Gastroesophageal sphincter (tissue), 4 donors: ENCODE measurements around the gene TUBAL3. TPM values are rescaled to one million over a fixed set of nuclear protein-coding genes. Genes with fewer than 3 reads are reported as not detected.
A peak's percentile ranks its signal among the peaks of the same experiment; 100 is the strongest.

Source experiments
- ATAC-seq: fragments of 150-250 bp; one replicate; pipeline ENCODE4 v1.9.1; 2016; ENCODE audit warnings: mild to moderate bottlenecking, moderate library complexity
- H3K27ac ChIP-seq, 4 donors: fragments of 200-600 bp; sonication (generic) in 3 of 4; 1 replicate in 3 of 4; 2 replicates in 1 of 4; pipeline ENCODE4 v1.5.1; 2016 to 2019
- H3K27me3 ChIP-seq: fragments of 200-600 bp; sonication (generic); one replicate; pipeline ENCODE4 v1.5.1; 2019
- H3K36me3 ChIP-seq, 2 donors: fragments of 200-600 bp; sonication (generic); one replicate each; pipeline ENCODE4 v1.5.1; 2019; ENCODE audit warnings: control low read depth in 1 of 2
- H3K4me1 ChIP-seq, 3 donors: fragments of 200-600 bp; sonication (generic); 1 replicate in 2 of 3; 2 replicates in 1 of 3; pipeline ENCODE4 v1.5.1; 2016 to 2019; ENCODE audit warnings: control low read depth in 2 of 3
- H3K4me3 ChIP-seq, 2 donors: fragments of 200-600 bp; sonication (generic); one replicate each; pipeline ENCODE4 v1.5.1; 2019; ENCODE audit warnings: mild to moderate bottlenecking in 1 of 2, moderate library complexity in 1 of 2
- H3K9me3 ChIP-seq, 3 donors: fragments of 200-600 bp; sonication (generic); one replicate each; pipeline ENCODE4 v1.5.1; 2017 to 2019; ENCODE audit warnings: control low read depth in 2 of 3
- CTCF ChIP-seq, 4 experiments: fragments of 200-600 bp in 2 of 4; fragments of 450-650 bp in 2 of 4; sonication (generic) in 1 of 4; IDR thresholded peaks; one replicate each; pipeline ENCODE4 v1.5.1; 2017 to 2019; ENCODE audit warnings: antibody characterized with exemption in 4 of 4, mild to moderate bottlenecking in 2 of 4, moderate library complexity in 2 of 4
- EP300 ChIP-seq: sonication (generic); formaldehyde crosslinking; IDR thresholded peaks from one replicate; pipeline ENCODE4 v1.6.1; 2017; ENCODE audit warnings: antibody characterized with exemption, mild to moderate bottlenecking
- POLR2A ChIP-seq, 2 donors: fragments of 450-650 bp; IDR thresholded peaks; one replicate each; pipeline ENCODE4 v1.6.1; 2017; ENCODE audit warnings: antibody characterized with exemption in 2 of 2, mild to moderate bottlenecking in 2 of 2, moderate library complexity in 1 of 2
- POLR2AphosphoS5 ChIP-seq: sonication (generic); formaldehyde crosslinking; IDR thresholded peaks from one replicate; pipeline ENCODE4 v1.6.1; 2017; ENCODE audit warnings: antibody characterized with exemption
- WGBS, 2 donors: methylation state at CpG; one replicate each; pipeline ENCODE4 v1.1.5; 2018; ENCODE audit warnings: low coverage in 1 of 2; 5-methylcytosine and 5-hydroxymethylcytosine counted together
- total RNA-seq, 4 donors: library from RNA; depleted of rRNA; stranded (reverse); fragments of >200 nt; gene quantifications; one replicate each; pipeline ENCODE4 v1.1.0, GENCODE V29; 2016

Gene TUBAL3
- total RNA-seq, 4 donors from 2014 or later: 0.62 to 2.0 TPM; not detected in 2

DNA sequence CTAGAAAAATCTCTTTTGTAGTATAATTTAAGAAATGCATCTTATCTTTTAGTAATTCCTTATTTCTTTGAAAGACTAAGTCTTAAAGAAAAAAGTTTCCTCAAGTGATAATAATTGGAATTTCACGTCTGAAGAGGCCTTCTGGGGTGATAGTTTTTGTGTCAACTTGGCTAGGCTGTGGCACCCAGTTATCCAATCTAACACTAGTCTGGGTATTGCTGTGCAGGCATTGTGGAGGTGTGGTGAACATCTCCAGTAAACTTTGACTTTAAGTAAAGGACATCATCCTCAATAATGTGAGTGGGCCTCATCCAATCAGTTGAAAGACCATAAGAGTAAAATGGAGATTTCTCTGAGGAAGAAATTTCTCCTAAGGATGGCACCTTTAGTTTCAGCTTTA, 2.3 kb upstream of the TUBAL3 start:
- H3K9me3 ChIP-seq: no peaks in the 10 kb centered on the region
- TF ChIP-seq POLR2A (IDR thresholded peaks at IDR 0.05): no peak
- no peak for TF ChIP-seq CTCF (IDR thresholded peaks at IDR 0.05)
- H3K4me1 ChIP-seq: peaks cover 0 to 2% (median 0%) of the 10 kb centered on the region in 3 donors
- no peaks in the 10 kb centered on the region for H3K36me3 ChIP-seq
- no peak overlapping the region for H3K27ac ChIP-seq
- no peaks in the 10 kb centered on the region for H3K27me3 ChIP-seq
- 47 to 62% methylated on average over 1 of the region's 1 CpG for WGBS, 2 donors
- ATAC-seq: no peak
- H3K4me3 ChIP-seq: no peak overlapping the region

DNA sequence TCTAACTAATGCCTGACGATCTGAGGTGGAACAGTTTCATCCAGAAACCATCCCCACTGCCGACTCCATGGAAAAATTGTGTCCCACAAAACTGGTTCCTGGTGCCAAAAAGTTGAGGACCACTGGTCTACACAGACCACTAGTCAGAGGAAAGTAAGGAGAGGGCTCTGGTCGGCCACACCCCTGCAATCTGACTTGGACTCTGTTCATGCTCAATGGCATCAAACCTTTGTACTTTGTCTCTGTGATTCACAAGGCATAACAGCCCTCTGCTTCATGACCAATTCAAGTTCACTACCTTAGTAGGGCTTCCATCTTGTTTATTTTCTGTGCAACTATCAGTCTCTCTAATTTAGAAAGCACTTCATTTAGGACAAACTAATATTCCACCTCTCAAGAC, 1.8 kb downstream of the TUBAL3 start:
- Histone ChIP-seq H3K9me3 (no peaks in the 10 kb centered on the region), H3K27me3 (no peaks in the 10 kb centered on the region), H3K36me3 (no peaks in the 10 kb centered on the region), H3K4me1 (no peaks in the 10 kb centered on the region), H3K4me3 (no peak overlapping the region), H3K27ac (peak overlapping the region in 1 of 4 donors; percentile 41)
- no peak for TF ChIP-seq POLR2A (IDR thresholded peaks at IDR 0.05)
- no peak for TF ChIP-seq EP300
- no peak for TF ChIP-seq POLR2AphosphoS5
- TF ChIP-seq CTCF (IDR thresholded peaks at IDR 0.05): no peak
- no peak for ATAC-seq
- 76 to 80% methylated on average over 2 to 3 of the region's 3 CpGs for WGBS, 2 donors

- WGBS, 2 donors: 52 to 63% methylated on average over 7 to 8 of the region's 9 CpGs
- ATAC-seq: no peak
- H3K27ac ChIP-seq: no peak overlapping the region
These were observed 4.0 kb downstream of the TUBAL3 start for GRCh38 chr10:5400468-5401240.

DNA sequence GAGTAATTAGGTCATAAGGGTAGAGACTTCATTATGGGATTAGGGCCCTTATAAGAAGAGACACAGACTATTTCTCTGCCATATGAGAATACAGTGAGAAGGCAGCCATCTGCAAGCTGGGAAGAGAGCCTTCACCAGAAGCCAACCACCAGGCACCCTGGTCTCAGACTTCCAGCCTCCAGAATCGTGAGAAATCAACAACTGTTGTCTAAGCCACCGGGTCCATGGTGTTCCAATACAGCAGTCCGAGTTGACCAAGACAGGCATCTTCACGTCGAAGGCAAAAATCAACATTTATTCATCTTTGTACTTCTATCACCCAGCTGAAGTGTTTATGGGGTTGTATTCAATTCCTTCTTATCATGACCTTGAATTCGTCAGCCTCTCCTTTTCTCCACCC, 5.3 kb downstream of the TUBAL3 start:
- no peaks in the 10 kb centered on the region for H3K36me3 ChIP-seq
- WGBS, 2 donors: 70 to 86% methylated on average over 5 of the region's 6 CpGs
- H3K4me3 ChIP-seq: no peak overlapping the region
- no peaks in the 10 kb centered on the region for H3K9me3 ChIP-seq
- no peak overlapping the region for H3K27ac ChIP-seq
- no peak for TF ChIP-seq CTCF (IDR thresholded peaks at IDR 0.05)
- TF ChIP-seq EP300: no peak
- no peak for TF ChIP-seq POLR2AphosphoS5
- no peak for TF ChIP-seq POLR2A (IDR thresholded peaks at IDR 0.05)
- ATAC-seq: no peak
- no peaks in the 10 kb centered on the region for H3K27me3 ChIP-seq
- peaks cover 0 to 7% (median 0%) of the 10 kb centered on the region in 3 donors for H3K4me1 ChIP-seq

More at GRCh38 chr10:5400468-5401240, 4.0 kb downstream of the TUBAL3 start:
- Histone ChIP-seq H3K36me3 (no peaks in the 10 kb centered on the region), H3K4me3 (no peak overlapping the region), H3K4me1 (peaks cover 0 to 7% (median 0%) of the 10 kb centered on the region in 3 donors), H3K9me3 (no peaks in the 10 kb centered on the region), H3K27me3 (no peaks in the 10 kb centered on the region)
- TF ChIP-seq EP300 (no peak), POLR2AphosphoS5 (peak; percentile 92)

DNA sequence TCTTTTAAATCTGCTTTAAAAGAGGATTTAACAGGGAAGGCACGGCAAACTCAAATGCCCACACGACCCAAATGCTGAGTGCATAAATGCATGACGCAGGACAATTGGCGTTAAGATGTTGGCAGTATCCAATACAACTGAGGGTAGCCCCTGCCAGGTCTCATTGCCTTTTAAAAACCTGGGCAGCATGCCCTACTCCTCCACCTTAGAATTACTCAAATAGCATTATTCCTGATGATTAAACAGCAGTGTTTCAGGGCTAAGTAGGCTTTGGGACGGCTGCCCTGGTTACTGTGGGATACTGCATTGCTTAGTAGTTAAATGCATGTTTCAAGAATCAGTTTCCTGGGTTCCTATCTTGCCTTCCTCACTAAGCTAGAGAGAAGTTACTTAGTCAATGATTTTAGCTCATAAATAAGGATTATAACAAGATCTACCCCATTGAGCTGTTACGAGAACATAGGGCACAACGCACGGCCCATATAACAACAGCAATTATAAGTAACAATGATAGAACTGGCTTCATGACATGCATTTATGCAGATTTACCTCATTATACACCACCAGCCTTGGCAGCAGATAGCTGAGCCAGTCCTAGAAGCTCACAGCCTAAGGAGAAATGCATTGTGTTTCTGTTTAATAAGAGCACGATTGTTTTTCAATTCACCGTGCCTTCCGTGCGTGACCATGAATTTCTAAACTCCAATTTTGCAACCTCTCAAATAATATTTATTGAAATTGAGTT, 7.9 kb downstream of the TUBAL3 start:
- peak overlapping the region in 1 of 4 donors; percentile 46 for H3K27ac ChIP-seq
- ATAC-seq: no peak
- 50 to 65% methylated on average over 11 to 12 of the region's 12 CpGs for whole genome bisulfite sequencing, 2 donors
- no peaks in the 10 kb centered on the region for H3K27me3 ChIP-seq
- no peaks in the 10 kb centered on the region for H3K36me3 ChIP-seq
- peaks cover 0 to 7% (median 0%) of the 10 kb centered on the region in 3 donors for H3K4me1 ChIP-seq
- H3K4me3 ChIP-seq: no peak overlapping the region
- TF ChIP-seq POLR2AphosphoS5: peak; percentile 62
- no peak for TF ChIP-seq CTCF (IDR thresholded peaks at IDR 0.05)
- peaks cover 0 to 6% (median 0%) of the 10 kb centered on the region in 3 donors for H3K9me3 ChIP-seq
